Measurements from ENCODE around the gene GPBP1. TPM values are rescaled to one million over a fixed set of nuclear protein-coding genes. Genes with fewer than 3 reads are reported as not detected.

Gene GPBP1
- total and polyA plus RNA-seq, 2 experiments from 2014 or later = 105 to 109 TPM

DNA sequence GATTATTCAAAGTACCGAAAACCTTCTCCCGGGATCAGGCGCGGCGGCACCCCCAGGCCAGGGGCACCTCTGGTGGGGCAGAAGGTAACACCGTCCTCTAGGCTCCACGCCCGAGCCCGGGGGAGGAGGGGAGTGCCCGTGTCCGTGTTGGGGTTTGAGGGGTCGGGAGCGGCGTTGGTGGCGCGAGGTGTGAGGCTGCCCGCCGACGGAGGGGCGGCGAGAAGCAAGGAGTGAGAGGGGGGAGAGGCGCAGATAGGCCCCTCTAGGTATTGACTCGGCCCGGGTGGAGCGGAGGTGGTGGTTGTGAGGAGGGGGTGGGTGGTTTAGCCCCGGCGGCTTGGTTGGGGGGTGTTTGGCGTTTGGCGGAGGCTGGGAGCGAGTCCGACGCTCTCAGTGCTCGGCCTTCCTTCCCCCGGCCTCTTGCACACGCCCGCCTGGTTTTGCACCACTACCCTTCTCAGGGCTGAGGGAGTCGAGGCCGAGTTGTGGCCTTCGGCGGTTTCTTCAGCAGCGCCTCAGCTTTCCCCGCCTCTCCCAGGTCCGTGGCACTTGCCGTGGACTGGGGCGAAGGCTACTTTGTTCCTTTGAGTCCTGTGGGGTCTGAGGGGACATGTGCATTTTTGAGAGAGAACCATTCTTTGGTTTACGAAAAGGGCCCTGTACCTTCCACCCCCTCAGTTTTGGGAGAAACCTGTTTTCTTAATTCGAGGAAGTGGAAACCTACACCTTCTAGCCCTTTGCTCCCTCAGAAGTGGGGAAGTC, 450 bp downstream of the GPBP1 start (continued):
- TF ChIP-seq, protein P1, sequence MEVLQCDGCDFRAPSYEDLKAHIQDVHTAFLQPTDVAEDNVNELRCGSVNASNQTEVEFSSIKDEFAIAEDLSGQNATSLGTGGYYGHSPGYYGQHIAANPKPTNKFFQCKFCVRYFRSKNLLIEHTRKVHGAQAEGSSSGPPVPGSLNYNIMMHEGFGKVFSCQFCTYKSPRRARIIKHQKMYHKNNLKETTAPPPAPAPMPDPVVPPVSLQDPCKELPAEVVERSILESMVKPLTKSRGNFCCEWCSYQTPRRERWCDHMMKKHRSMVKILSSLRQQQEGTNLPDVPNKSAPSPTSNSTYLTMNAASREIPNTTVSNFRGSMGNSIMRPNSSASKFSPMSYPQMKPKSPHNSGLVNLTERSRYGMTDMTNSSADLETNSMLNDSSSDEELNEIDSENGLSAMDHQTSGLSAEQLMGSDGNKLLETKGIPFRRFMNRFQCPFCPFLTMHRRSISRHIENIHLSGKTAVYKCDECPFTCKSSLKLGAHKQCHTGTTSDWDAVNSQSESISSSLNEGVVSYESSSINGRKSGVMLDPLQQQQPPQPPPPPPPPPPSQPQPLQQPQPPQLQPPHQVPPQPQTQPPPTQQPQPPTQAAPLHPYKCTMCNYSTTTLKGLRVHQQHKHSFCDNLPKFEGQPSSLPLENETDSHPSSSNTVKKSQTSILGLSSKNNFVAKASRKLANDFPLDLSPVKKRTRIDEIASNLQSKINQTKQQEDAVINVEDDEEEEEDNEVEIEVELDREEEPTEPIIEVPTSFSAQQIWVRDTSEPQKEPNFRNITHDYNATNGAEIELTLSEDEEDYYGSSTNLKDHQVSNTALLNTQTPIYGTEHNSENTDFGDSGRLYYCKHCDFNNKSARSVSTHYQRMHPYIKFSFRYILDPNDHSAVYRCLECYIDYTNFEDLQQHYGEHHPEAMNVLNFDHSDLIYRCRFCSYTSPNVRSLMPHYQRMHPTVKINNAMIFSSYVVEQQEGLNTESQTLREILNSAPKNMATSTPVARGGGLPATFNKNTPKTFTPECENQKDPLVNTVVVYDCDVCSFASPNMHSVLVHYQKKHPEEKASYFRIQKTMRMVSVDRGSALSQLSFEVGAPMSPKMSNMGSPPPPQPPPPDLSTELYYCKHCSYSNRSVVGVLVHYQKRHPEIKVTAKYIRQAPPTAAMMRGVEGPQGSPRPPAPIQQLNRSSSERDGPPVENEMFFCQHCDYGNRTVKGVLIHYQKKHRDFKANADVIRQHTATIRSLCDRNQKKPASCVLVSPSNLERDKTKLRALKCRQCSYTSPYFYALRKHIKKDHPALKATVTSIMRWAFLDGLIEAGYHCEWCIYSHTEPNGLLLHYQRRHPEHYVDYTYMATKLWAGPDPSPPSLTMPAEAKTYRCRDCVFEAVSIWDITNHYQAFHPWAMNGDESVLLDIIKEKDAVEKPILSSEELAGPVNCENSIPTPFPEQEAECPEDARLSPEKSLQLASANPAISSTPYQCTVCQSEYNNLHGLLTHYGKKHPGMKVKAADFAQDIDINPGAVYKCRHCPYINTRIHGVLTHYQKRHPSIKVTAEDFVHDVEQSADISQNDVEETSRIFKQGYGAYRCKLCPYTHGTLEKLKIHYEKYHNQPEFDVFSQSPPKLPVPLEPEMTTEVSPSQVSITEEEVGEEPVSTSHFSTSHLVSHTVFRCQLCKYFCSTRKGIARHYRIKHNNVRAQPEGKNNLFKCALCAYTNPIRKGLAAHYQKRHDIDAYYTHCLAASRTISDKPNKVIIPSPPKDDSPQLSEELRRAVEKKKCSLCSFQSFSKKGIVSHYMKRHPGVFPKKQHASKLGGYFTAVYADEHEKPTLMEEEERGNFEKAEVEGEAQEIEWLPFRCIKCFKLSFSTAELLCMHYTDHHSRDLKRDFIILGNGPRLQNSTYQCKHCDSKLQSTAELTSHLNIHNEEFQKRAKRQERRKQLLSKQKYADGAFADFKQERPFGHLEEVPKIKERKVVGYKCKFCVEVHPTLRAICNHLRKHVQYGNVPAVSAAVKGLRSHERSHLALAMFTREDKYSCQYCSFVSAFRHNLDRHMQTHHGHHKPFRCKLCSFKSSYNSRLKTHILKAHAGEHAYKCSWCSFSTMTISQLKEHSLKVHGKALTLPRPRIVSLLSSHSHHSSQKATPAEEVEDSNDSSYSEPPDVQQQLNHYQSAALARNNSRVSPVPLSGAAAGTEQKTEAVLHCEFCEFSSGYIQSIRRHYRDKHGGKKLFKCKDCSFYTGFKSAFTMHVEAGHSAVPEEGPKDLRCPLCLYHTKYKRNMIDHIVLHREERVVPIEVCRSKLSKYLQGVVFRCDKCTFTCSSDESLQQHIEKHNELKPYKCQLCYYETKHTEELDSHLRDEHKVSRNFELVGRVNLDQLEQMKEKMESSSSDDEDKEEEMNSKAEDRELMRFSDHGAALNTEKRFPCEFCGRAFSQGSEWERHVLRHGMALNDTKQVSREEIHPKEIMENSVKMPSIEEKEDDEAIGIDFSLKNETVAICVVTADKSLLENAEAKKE (CRISPR knock-in tag; IDR thresholded peaks at IDR 0.05) = no peak

DNA sequence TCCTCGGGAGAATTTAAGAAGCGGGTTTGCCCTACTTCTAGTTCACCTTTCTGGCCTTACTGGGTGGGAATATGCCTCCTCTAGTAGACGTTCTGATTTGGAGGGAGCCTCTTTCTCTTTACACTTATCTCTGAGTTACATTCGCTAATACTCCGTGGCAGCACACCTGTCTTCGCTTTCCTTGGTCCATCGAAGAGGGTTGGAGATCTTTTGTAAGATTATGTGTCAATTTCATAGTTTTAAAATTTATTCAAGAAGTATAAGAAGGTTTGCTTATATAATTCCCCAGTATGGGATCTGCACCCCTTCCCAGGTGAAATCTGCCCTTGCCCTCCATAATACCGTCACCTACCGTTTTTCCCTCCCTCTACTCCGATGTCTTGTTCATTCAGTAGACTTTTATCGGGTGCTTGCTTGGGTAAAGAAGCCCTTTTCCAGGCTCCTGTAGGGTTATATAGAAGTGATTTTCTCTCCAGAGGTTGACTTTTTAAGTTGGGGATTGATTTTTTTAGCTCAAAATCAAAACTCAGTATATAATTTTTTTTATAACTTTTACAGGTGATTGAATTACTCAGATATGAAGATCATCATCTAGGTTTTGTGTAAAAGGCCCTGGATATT, 1.1 kb downstream of the GPBP1 start:
- Mint-ChIP-seq H3K36me3 (ENCODE audit: low read depth) (peaks cover 50% of the 10 kb centered on the region), H3K9me3 (no peaks in the 10 kb centered on the region), H3K27me3 (ENCODE audit: insufficient read depth, low read depth, poor library complexity) (peaks cover 18% of the 10 kb centered on the region), H3K4me1 (peaks cover 40% of the 10 kb centered on the region), H3K27ac (peak overlapping the region; percentile 99), H3K4me3 (peak overlapping the region; percentile 91)
- ATAC-seq = no peak
- peaks cover 60% of the 10 kb centered on the region for H3K79me2 ChIP-seq (replicated peaks; ENCODE audit: insufficient read depth)
- H3F3A ChIP-seq (replicated peaks; ENCODE audit: low read depth) = peaks cover 7% of the 10 kb centered on the region; the same call in 1 of the 2 replicates
- H4K20me1 ChIP-seq (replicated peaks; ENCODE audit: insufficient read depth) = peaks cover 39% of the 10 kb centered on the region
- H3K4me2 ChIP-seq = peak overlapping the region; percentile 79
- no peaks in the 10 kb centered on the region; the same call in 1 of the 2 replicates for H3K36me3 ChIP-seq (ENCODE audit: insufficient read depth)
- H3K27ac ChIP-seq (ENCODE audit: low read depth) = peak overlapping the region; percentile 100
- H2AFZ ChIP-seq = no peak overlapping the region
- DNase-seq (ENCODE audit: low spot score) = no peak
- peak overlapping the region; percentile 93 for H3K4me3 ChIP-seq
- H3K9me2 ChIP-seq (ENCODE audit: insufficient read depth) = no peaks in the 10 kb centered on the region
- no peaks in the 10 kb centered on the region for H3K27me3 ChIP-seq (ENCODE audit: insufficient read depth)
- peaks cover 22% of the 10 kb centered on the region for H3K4me1 ChIP-seq (ENCODE audit: insufficient read depth)
- no peak for TF ChIP-seq POLR2AphosphoS5 (IDR thresholded peaks at IDR 0.05; ENCODE audit: low read depth)
- no peak for TF ChIP-seq EZH2phosphoT487 (IDR thresholded peaks at IDR 0.05; ENCODE audit: unreplicated experiment)
- TF ChIP-seq, protein P2, sequence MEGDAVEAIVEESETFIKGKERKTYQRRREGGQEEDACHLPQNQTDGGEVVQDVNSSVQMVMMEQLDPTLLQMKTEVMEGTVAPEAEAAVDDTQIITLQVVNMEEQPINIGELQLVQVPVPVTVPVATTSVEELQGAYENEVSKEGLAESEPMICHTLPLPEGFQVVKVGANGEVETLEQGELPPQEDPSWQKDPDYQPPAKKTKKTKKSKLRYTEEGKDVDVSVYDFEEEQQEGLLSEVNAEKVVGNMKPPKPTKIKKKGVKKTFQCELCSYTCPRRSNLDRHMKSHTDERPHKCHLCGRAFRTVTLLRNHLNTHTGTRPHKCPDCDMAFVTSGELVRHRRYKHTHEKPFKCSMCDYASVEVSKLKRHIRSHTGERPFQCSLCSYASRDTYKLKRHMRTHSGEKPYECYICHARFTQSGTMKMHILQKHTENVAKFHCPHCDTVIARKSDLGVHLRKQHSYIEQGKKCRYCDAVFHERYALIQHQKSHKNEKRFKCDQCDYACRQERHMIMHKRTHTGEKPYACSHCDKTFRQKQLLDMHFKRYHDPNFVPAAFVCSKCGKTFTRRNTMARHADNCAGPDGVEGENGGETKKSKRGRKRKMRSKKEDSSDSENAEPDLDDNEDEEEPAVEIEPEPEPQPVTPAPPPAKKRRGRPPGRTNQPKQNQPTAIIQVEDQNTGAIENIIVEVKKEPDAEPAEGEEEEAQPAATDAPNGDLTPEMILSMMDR (conservative IDR thresholded peaks at IDR 0.05; ENCODE audit: low read depth in 2 of 2) = no peak
- no peak for TF ChIP-seq CREB1 (CRISPR knock-in tag; IDR thresholded peaks at IDR 0.05; ENCODE audit: low read depth)
- TF ChIP-seq NANOG (IDR thresholded peaks at IDR 0.05; ENCODE audit: borderline replicate concordance) = no peak
- no peak for TF ChIP-seq ZNF114 (CRISPR knock-in tag; IDR thresholded peaks at IDR 0.05)
- TF ChIP-seq, protein P3, sequence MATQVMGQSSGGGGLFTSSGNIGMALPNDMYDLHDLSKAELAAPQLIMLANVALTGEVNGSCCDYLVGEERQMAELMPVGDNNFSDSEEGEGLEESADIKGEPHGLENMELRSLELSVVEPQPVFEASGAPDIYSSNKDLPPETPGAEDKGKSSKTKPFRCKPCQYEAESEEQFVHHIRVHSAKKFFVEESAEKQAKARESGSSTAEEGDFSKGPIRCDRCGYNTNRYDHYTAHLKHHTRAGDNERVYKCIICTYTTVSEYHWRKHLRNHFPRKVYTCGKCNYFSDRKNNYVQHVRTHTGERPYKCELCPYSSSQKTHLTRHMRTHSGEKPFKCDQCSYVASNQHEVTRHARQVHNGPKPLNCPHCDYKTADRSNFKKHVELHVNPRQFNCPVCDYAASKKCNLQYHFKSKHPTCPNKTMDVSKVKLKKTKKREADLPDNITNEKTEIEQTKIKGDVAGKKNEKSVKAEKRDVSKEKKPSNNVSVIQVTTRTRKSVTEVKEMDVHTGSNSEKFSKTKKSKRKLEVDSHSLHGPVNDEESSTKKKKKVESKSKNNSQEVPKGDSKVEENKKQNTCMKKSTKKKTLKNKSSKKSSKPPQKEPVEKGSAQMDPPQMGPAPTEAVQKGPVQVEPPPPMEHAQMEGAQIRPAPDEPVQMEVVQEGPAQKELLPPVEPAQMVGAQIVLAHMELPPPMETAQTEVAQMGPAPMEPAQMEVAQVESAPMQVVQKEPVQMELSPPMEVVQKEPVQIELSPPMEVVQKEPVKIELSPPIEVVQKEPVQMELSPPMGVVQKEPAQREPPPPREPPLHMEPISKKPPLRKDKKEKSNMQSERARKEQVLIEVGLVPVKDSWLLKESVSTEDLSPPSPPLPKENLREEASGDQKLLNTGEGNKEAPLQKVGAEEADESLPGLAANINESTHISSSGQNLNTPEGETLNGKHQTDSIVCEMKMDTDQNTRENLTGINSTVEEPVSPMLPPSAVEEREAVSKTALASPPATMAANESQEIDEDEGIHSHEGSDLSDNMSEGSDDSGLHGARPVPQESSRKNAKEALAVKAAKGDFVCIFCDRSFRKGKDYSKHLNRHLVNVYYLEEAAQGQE (IDR thresholded peaks at IDR 0.05; ENCODE audit: unreplicated experiment) = no peak
- no peak for TF ChIP-seq JUNB (IDR thresholded peaks at IDR 0.05; ENCODE audit: unreplicated experiment)
- no peak for TF ChIP-seq EZH2 (IDR thresholded peaks at IDR 0.05; ENCODE audit: low read depth, unreplicated experiment)
- TF ChIP-seq, protein P4, sequence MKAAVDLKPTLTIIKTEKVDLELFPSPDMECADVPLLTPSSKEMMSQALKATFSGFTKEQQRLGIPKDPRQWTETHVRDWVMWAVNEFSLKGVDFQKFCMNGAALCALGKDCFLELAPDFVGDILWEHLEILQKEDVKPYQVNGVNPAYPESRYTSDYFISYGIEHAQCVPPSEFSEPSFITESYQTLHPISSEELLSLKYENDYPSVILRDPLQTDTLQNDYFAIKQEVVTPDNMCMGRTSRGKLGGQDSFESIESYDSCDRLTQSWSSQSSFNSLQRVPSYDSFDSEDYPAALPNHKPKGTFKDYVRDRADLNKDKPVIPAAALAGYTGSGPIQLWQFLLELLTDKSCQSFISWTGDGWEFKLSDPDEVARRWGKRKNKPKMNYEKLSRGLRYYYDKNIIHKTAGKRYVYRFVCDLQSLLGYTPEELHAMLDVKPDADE (IDR thresholded peaks at IDR 0.05) = no peak

All from GM23338 (cell line).